GM13976 (cell line): ENCODE measurements around the gene KRTAP17-1.
"Not testable (repeated sequence)": the region's sequence is repeated elsewhere in the genome, so short reads cannot be mapped to it uniquely, and the experiment has no call there.

Source experiments
- DNase-seq: peaks from one replicate; pipeline ENCODE4 v3.0.0; 2012; ENCODE audit warnings: low spot score
- CTCF ChIP-seq: IDR thresholded peaks from 2 replicates; pipeline ENCODE4 v1.5.1; 2012; ENCODE audit warnings: borderline replicate concordance, mild to moderate bottlenecking; ENCODE audit not compliant: insufficient read depth; ENCODE audit errors: extremely low read depth, missing control alignments, control extremely low read depth
- in situ Hi-C: fragments of 300-500 bp; cut with MboI; formaldehyde crosslinking; loops from one replicate; pipeline ENCODE4 v1.12.0; 2022; ENCODE audit warnings: low sequenced_read_pairs, mixed read lengths, inconsistent platforms; ENCODE audit not compliant: unreplicated experiment

Gene KRTAP17-1

DNA sequence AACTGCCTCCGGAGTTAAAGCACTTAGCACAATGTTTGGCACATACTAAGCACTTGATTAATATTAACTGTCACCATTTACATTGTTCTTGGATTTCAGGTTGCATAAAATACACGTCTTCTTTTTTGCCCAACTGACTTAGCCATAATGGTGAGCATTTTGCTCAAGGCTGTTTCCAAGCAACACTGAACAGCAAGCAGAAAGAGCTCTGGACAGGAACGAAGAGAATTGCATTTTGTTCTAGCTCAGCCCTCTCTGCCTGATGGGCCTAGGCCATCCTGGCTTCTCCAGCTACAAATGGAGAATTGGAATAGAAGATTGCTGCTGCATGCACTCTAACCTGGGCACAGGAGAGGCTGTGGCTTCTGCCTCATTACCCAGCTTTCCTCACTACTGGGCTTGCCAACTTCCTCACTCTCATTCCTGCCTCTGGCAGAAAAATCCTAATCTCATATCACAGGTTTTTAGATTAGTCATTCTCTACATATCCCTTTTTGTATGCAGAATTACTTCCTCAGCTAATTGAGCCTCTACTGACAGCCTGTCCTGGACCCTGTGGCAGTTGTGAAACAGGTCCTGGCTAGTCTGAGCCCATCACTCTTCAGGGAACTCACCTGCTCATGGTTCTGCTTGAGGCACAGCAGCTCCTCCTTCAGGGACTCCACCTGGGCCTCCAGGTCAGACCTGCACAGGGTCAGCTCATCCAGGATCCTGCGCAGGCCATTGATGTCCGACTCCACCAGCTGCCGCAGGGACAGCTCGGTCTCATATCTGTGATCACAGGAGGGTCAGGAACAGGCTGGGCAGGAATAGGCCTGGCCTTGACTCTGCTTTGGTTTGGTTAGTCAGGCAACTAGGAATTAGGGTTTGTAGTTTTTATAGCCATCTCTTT is 32.6 kb upstream of the KRTAP17-1 start:
- DNase-seq: no peak
- in situ Hi-C loops: no loop called here
- no peak for TF ChIP-seq CTCF

DNA sequence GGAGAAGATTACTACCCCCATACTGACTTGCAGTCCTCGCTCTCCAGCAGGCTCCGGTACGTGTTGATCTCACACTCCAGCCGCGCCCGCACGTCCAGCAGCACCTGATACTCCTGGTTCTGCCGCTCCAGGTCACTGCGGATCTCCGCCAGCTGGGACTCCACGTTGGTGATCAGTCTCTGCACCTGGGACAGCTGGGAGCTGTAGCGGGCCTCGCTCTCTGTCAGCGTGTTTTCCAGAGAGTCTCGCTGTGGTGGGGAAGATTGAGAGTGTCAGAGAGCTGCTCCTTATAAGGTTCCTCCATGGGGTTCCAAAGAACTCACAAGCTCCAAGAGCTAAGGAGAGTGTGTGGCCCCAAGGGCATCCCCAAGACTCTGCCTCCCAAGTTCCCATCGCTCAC is 30.9 kb upstream of the KRTAP17-1 start:
- in situ Hi-C loops, DNase-seq: not testable (repeated sequence)

GRCh38 chr17:41345992-41346391 is 30.5 kb upstream of the KRTAP17-1 start:
- in situ Hi-C loops: no loop called here
- no peak for TF ChIP-seq CTCF
- DNase-seq: no peak

DNA sequence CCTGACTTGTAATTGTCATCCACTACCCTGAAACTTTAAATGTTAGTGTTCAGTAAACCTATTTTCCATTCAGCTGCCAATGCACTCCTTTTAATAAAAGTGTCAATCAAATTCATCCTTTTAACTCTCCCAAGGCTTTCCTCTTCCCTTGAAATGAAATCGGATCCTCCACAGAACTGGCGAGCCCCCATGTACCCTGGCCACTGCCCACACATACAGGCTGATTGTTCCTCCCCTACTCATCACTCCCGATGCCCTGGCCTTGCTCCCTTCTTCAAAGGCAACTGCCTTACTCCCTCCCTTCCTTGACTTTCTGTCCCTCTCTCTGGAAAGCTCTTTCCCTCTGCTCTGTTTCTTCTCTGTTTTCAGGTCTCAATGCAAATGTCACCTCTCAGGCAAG is 27.5 kb upstream of the KRTAP17-1 start:
- no peak for DNase-seq
- TF ChIP-seq CTCF: no peak
- in situ Hi-C loops: no loop called here

GRCh38 chr17:41340934-41341861 is 25.7 kb upstream of the KRTAP17-1 start:
- no peak for TF ChIP-seq CTCF
- in situ Hi-C loops: no loop called here
- DNase-seq: no peak

DNA sequence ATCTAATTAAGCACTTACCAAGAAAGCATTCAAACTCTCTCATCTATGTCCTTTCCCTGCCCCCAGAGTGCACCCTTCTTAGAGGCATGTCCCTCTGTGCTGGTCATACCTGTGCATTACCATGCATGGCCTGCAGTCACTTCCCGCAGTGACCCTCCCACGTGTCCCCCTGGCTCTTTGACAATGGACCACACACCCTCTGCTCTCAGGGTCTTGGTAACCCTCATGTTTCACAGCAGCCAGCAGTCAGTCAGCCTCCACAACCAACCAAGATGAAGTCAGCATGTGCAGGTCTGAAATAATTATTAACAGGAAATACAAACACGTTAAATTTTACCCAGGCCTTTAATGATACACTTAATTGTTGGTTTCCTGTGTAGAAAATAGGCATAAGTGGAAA is 25.0 kb upstream of the KRTAP17-1 start:
- DNase-seq: no peak
- in situ Hi-C loops: no loop called here
- TF ChIP-seq CTCF: no peak

DNA sequence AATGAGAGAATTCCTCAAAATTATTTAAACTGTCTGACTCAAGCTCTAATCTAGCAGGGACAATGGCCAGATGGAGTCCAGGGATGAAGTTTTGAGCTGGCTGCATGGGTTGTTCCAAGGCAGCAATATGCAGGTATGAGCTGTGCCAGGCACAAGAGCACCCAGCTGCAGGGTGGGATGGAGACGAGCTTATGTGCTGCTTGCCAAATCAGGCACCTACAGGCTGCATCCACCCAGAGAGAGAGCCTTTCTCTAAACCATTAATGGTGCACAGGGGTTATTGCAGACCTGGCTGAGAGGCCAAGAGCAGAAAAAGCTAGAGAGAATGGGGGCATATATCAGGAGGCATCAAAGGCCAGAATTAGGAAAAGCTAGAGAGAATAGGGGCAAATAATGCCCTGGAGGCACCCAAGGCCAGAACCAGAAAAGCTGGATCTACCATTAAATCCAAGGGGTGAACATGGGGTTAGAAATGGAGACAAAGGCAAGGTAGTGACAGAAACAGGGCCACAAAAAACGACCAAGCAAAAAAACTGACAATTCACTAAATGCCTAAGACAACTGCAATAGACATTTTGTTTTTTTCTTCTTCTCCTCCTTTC is 24.2 kb upstream of the KRTAP17-1 start:
- no peak for TF ChIP-seq CTCF
- no peak for DNase-seq
- in situ Hi-C loops: no loop called here
